HG03175 (cell line): Measurements from ENCODE around the gene SCRN2.

Experiments used
- ATAC-seq: cut with Tn5 transposase; IDR thresholded peaks from one replicate; pipeline ENCODE4 v1.9.1; 2021; ENCODE audit warnings: mild to moderate bottlenecking, moderate library complexity; ENCODE audit not compliant: unreplicated experiment

The SCRN2 gene

DNA sequence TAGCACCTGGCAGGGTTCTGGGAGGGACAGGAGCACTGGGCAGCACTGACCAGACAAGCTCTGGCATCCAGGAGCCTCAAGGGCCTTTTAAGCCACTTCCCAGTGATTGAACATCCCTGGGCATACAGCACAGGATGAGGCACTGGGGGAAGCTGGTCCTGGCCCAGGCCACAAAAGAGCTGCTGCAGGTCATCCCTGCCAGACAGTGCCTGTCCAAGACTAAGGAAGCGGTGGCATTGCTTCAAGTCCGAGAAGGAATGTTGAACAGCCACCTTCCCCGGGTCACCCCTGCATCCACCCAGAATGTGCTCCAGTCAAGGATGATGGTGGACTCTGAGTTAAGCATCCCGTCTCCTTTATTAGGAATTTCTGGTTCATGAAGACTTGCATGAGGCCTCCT lies 18.3 kb downstream of the SCRN2 start:
- ATAC-seq: no peak

DNA sequence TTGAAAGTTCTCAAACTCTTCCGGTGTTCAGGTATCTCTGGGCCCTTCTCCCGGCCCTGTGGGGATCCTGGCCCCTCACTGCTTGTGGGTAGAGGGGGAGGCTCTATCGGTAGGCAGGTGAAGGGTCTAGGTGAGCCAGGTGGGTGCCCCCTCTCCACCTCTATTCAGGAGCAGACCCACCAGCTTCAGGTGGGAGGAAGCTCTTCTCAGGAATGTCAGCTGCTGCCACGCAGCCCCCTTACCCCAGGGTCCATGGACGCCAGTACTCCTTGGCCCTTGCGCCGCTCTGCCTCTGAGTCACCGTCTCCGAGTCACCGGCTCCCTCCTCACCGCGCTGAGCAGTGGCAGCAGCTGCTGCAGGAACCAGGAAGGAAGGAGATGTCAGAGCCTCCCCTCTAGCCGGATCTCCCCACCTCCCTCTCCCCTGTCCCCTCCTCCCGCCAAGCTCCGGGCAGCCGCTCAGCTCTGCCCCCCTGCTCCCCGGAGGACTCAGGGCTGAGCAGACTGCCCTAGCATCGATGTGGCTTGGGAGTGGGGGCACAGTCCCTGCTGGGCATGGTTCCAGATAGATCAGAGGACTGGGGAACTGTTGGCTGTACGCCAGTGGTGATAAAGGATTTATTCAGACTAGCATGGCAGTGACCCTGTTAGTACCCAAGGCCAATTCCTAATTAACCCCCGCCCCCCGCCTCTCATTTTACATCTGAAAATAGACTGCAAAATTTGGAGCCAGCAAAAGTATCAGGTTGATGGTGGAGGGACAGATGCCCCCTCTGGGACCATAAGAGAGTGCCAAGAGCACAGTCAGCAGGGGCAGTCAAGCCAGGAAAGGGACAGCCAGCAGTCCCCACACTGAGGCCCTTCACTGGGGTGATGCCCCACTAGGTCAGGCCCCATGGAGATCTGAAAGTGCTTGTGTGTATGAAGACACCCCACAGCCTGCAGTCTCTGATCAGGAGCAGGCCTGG lies 19.4 kb downstream of the SCRN2 start, which contains the start of gene OSBPL7:
OSBPL7 (minus strand) TSS at position 371 of the 968 bp plus-strand sequence. CDS start 1,516 bp downstream, outside the sequence.
- ATAC-seq: peak; percentile 79

DNA sequence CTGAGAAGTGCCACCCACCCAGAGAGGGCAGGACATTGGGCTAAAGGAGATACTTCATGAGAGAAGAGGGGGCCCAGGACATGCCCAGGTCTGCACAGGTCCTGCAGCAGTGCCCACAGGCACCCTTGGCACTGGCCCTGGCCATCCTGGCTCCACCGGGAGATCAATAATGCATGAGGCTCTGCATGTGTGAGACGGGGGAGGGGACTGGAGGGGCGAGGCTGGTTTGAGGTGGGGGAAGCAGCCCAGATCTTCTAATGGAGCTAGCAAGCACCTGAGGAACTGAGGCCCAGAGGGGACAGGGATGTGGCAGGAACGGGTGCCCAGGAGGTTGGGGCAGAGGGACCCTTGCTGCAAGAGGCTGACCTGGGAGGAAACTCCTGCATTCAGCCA lies 20.0 kb downstream of the SCRN2 start:
- no peak for ATAC-seq

GRCh38 chr17:47820033-47820789 lies 20.9 kb downstream of the SCRN2 start:
- ATAC-seq: no peak

DNA sequence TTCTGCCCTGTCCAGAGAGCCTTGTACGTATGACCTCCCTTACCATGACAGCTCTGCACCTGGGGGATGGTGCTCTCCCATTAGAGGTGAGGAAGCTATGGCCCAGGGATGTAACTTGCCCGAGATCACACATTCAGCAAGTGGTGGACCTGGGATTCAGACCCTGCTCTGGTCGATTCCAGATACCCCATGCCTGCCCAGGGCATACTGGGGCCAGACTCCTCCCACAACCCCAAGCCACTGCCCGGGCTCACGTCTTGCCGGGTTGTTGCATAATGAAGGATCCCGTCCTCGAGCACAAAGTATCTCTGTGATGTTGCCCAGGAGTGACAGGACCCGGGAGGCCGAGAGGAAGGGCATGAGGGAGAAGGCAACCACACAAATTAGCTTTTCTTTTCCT lies 21.6 kb downstream of the SCRN2 start:
- ATAC-seq: no peak

DNA sequence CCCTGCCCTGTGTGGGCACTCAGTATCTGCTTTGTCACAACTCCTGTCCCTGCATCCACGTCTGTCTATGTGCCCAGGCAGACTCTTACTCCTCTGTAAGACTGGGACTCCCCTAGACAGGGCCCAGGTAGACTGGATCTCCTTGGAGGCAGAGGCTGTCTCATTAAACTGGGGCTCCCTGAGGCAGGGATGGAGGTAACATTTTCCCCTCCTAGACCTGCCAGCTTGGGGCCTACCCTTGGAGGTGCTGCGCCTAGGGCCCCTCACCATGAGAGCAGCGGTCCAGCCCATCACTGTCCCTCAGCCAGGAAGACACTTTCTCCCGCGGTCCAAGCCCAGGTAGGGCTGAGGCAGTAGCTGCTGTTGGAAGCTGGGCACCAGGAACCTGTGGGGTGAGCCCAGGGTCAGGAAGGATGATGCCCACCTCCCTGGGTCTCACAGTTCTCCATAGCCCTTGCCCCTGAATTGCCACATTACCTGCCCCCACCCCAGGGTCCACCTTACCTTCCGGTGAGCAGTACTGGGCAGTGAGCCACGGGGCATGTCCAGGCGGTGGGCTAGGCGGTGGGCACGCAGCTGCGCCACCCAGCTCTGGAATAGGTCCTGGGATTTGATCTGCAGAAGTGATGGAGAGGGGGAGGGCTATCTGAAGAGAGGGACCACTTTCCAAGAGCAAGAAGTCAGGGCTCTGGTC lies 22.9 kb downstream of the SCRN2 start:
- ATAC-seq: no peak

DNA sequence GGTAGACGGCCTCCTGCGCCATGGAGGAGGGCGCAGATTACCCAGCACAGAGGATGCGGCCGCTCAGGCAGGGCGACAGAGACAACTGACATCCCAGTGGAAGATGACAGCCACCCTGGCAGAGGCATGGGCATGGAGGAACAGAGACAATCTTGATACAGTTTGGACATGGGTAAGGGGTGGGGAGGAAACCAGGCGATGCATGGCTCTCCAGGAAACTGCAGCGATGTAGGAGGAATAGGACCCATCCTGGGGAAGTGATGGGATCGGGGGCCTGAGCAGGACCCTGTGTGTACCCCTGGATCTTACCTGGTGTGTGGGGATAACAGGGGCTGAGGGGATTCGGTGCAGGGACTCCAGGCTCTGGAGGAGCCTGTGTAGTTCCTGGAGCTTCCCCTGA lies 24.1 kb downstream of the SCRN2 start:
- ATAC-seq: no peak

- ATAC-seq: no peak
Observed at GRCh38 chr17:47816111-47816735, 24.9 kb downstream of the SCRN2 start.

DNA sequence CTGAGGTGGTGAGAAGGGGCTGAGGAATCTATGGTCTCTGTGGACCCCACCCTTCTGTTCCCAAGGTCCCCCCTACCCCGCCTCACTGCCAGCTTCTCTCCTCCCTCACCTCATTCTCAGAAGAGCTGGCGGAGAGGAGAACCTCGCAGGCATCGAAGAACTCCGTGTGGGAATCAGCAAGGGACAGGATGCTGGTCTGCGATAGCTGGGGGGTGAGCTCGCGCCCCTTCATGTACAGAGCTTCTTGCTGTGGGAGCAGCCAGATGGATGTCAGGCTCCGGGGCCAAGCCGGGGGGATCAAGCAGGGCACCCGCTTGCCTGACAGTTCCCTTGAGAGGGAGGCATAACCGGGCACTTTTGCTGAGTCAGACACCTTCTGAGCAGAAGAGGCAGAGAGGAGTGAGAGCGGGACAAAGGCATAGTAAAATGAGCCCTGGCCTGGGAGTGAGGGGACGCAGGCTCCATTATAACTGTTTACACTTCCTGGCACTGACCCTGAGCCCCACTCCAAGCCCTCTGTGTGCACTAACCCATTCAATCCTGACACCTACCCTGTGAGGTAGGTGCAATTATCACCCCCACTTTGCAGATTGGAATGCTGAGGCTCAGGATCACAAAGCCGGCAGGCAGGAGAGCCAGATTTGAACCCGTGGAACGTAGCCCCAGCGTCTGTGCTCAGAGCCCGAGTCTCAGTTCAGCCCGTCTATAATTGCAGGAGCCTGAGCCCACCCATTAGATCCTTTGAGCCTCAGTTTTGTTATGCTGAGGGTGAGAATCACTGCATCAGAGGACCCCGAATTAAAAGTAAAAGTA lies 25.8 kb downstream of the SCRN2 start:
- ATAC-seq: no peak

GRCh38 chr17:47813512-47814031 lies 27.5 kb downstream of the SCRN2 start:
- ATAC-seq: no peak

DNA sequence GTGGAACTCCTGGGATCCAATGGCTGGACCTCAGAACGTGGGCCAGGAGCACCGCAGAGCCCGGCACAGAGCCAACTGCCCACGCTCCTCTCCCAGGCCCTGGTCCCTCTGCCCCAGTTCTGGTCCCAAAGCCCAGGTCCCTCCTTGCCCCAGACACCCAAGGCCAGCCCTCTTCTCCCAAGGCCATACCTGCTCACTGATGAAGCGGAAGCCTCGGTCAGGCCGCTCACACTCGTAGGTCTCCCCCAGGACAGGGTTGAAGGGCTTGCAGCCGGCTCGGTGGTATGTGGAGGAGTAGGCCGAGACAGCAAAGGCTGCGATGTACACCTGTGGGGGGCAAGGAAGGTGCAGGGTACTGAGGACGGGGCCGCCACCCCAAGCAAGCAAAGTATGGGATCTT lies 28.0 kb downstream of the SCRN2 start:
- ATAC-seq: no peak

GRCh38 chr17:47812146-47812920 lies 28.7 kb downstream of the SCRN2 start:
- ATAC-seq: no peak

DNA sequence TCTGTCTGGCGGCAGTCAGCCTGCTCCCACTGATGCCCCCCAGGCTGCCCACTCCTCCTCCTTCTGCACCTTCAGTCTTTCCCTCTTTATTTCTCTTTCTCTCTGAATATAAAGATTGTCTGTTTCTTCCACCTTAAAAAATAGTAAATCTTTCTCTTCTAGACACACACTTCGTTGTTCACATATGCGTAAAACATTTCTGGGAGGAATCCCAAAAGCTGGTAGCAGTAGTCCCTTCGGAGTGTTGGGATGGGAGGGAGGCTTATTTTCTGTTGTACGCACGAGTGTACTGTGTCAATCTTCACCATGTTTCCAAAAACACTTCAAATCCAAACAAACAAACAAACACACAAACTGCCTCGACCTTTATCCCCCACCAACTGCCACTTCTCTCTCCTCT lies 29.4 kb downstream of the SCRN2 start:
- ATAC-seq: no peak

DNA sequence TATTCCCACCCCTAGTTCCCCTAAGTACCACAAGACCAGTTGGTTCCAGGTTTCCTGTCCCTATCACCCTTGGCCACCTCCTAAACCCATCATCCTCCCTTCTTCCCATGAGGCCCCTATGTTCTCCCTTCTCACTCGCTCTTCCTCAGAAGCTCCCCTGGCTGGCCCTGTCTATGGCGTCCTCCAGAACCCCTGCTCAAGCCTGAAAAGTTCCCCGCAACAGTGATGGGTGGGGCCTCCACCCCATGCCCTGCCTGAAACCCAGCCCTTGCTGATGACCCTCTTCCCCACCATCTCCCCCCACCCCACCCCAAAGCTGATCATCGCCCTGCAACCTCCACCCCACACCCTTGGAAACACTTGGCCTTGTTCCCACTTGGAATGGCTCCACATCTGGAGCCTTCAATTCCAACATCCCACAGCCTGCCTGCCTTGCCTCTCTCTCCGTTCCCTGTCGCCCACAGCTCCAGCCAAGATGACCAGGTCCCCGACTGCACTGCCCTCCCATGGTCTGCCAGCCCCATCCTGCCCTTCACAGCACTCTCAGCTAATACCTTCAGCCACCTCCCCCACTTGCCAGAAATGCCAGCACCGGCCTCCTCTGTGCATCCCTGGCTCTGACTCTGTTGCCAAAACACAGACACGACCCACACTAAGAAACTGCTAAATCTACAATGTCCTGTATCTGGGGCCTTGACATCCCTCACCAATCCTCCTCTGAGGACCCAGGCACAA lies 30.0 kb downstream of the SCRN2 start:
- no peak for ATAC-seq

GRCh38 chr17:47810200-47810821 lies 30.8 kb downstream of the SCRN2 start:
- ATAC-seq: no peak

GRCh38 chr17:47808830-47809480 lies 32.1 kb downstream of the SCRN2 start:
- ATAC-seq: no peak
